GM12801 (cell line): Measurements from ENCODE around the gene ATP6V1G2.

ENCODE experiments used
- CTCF ChIP-seq: IDR thresholded peaks from one replicate; pipeline ENCODE4 v1.5.1; 2011; ENCODE audit warnings: control low read depth; ENCODE audit not compliant: insufficient read length; ENCODE audit errors: extremely low read depth

Gene ATP6V1G2

DNA sequence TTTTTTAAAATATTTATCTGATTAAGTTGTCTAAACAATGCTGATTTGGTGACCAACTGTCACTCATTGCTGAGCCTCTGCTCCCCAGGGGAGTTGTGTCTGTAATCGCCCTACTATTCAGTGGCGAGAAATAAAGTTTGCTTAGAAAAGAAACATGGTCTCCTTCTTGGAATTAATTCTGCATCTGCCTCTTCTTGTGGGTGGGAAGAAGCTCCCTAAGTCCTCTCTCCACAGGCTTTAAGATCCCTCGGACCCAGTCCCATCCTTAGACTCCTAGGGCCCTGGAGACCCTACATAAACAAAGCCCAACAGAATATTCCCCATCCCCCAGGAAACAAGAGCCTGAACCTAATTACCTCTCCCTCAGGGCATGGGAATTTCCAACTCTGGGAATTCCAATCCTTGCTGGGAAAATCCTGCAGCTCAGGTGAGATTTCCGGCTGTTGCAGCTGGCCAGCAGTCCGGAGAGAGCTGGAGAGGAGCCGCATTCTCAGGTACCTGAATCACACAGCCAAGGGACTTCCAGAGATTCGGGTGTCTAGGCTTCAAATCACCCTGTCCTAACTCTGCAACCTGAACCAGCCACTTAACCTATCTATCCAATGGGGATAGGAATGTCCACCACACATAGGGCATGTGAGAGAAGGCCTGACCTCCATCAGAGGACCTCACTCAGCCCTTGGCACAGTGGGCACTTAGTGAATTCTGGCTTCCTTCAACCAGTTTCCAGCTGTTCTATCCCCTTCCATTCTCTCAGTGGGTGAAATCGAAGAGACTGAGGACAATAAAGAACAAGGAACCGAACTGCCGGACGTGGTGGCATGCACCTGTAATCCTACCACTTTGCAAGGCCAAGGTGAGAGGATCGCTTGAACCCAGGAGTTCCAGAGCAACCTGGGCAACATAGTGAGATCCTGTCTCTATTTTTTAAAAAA lies 32.0 kb upstream of the ATP6V1G2 start:
- no peak for TF ChIP-seq CTCF

DNA sequence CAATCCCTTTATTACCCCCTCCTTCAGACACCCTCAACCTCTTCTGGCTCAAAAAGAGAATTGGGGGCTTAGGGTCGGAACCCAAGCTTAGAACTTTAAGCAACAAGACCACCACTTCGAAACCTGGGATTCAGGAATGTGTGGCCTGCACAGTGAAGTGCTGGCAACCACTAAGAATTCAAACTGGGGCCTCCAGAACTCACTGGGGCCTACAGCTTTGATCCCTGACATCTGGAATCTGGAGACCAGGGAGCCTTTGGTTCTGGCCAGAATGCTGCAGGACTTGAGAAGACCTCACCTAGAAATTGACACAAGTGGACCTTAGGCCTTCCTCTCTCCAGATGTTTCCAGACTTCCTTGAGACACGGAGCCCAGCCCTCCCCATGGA lies 31.2 kb upstream of the ATP6V1G2 start:
- no peak for TF ChIP-seq CTCF

- no peak for TF ChIP-seq CTCF
These were observed 30.6 kb upstream of the ATP6V1G2 start for GRCh38 chr6:31576897-31577578.

- no peak for TF ChIP-seq CTCF
These were observed 29.7 kb upstream of the ATP6V1G2 start for GRCh38 chr6:31575952-31576685.

- TF ChIP-seq CTCF, result no peak
These were observed 29.0 kb upstream of the ATP6V1G2 start, which contains the start of gene TNF for GRCh38 chr6:31575335-31575901. TSS of gene TNF (plus strand) at chr6:31575565. CDS start at chr6:31575742, 177 bp downstream.

DNA sequence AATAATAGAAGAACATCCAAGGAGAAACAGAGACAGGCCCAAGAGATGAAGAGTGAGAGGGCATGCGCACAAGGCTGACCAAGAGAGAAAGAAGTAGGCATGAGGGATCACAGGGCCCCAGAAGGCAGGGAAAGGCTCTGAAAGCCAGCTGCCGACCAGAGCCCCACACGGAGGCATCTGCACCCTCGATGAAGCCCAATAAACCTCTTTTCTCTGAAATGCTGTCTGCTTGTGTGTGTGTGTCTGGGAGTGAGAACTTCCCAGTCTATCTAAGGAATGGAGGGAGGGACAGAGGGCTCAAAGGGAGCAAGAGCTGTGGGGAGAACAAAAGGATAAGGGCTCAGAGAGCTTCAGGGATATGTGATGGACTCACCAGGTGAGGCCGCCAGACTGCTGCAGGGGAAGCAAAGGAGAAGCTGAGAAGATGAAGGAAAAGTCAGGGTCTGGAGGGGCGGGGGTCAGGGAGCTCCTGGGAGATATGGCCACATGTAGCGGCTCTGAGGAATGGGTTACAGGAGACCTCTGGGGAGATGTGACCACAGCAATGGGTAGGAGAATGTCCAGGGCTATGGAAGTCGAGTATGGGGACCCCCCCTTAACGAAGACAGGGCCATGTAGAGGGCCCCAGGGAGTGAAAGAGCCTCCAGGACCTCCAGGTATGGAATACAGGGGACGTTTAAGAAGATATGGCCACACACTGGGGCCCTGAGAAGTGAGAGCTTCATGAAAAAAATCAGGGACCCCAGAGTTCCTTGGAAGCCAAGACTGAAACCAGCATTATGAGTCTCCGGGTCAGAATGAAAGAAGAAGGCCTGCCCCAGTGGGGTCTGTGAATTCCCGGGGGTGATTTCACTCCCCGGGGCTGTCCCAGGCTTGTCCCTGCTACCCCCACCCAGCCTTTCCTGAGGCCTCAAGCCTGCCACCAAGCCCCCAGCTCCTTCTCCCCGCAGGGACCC lies 28.0 kb upstream of the ATP6V1G2 start:
- TF ChIP-seq CTCF, result no peak
